SK-N-SH (cell line): Measurements from ENCODE around the gene SKI. TPM values are rescaled to one million over a fixed set of nuclear protein-coding genes. Genes with fewer than 3 reads are reported as not detected.

Source experiments
- CTCF ChIA-PET: fragments of 300-600, 350-600 bp; formaldehyde crosslinking; extraction: SDS; loops from one replicate; lab custom pipeline; 2021; lab: Yijun Ruan, JAX
- POLR2A ChIA-PET: fragments of 350-600 bp; sonication (Branson Sonifier 250); formaldehyde crosslinking; extraction: SDS; loops from one replicate; lab custom pipeline; 2020; ENCODE audit warnings: antibody characterized with exemption, inconsistent platforms; lab: Yijun Ruan, JAX
- DNase-seq: peaks from one replicate; pipeline ENCODE4 v3.0.0; 2012
- H2AFZ ChIP-seq: fragments of 200-600 bp; sonication (generic); 2 replicates; pipeline ENCODE4 v1.8.1; 2016; ENCODE audit warnings: antibody characterized with exemption, mild to moderate bottlenecking, low read depth
- H3F3A ChIP-seq: fragments of 200-600 bp; sonication (generic); replicated peaks from 2 replicates; pipeline ENCODE3; 2016; ENCODE audit warnings: antibody characterized with exemption, mild to moderate bottlenecking; ENCODE audit not compliant: insufficient read depth
- H3K27ac ChIP-seq, 2 experiments: fragments of 200-500 bp in 1 of 2; fragments of 200-600 bp in 1 of 2; sonication (Bioruptor generic) in 1 of 2; sonication (generic), shearing (Covaris generic) in 1 of 2; 2 replicates each; pipeline versions ENCODE4 v1.5.1 to v1.6.1; 2014 to 2016; ENCODE audit warnings: low read depth in 2 of 2, inconsistent platforms in 1 of 2, low read length in 1 of 2, mild to moderate bottlenecking in 1 of 2, mixed read lengths in 1 of 2
- H3K27me3 ChIP-seq: fragments of 200-600 bp; sonication (generic), shearing (Covaris generic); 2 replicates; pipeline ENCODE4 v1.6.1; 2016; ENCODE audit warnings: mixed run types; ENCODE audit not compliant: insufficient read depth
- H3K36me3 ChIP-seq, 2 experiments: fragments of 200-500 bp in 1 of 2; fragments of 200-600 bp in 1 of 2; sonication (Bioruptor generic) in 1 of 2; sonication (generic) in 1 of 2; replicated peaks in 1 of 2; 2 replicates each; pipeline versions ENCODE3 to v1.5.1; 2014 to 2016; ENCODE audit warnings: low read length in 1 of 2, mild to moderate bottlenecking in 1 of 2; ENCODE audit not compliant: insufficient read depth in 2 of 2, control insufficient read depth in 1 of 2
- H3K4me1 ChIP-seq, 2 experiments: fragments of 200-500 bp in 1 of 2; fragments of 200-600 bp in 1 of 2; sonication (Bioruptor generic) in 1 of 2; sonication (generic), shearing (Covaris generic) in 1 of 2; 2 replicates each; pipeline versions ENCODE4 v1.5.1 to v1.6.1; 2014 to 2016; ENCODE audit warnings: low read depth in 1 of 2, low read length in 1 of 2, mixed run types in 1 of 2; ENCODE audit not compliant: insufficient read depth in 2 of 2, control insufficient read depth in 1 of 2
- H3K4me2 ChIP-seq: fragments of 200-600 bp; sonication (generic), shearing (Covaris generic); 2 replicates; pipeline ENCODE4 v1.6.1; 2017; ENCODE audit warnings: mixed run types
- H3K4me3 ChIP-seq, 2 experiments: fragments of 200-500 bp in 1 of 2; fragments of 200-600 bp in 1 of 2; sonication (Bioruptor generic) in 1 of 2; sonication (generic), shearing (Covaris generic) in 1 of 2; 2 replicates each; pipeline versions ENCODE4 v1.5.1 to v1.8.1; 2014 to 2016; ENCODE audit warnings: low read depth in 2 of 2, inconsistent platforms in 1 of 2, low read length in 1 of 2, mild to moderate bottlenecking in 1 of 2, mixed read lengths in 1 of 2, moderate library complexity in 1 of 2
- H3K79me2 ChIP-seq: fragments of 200-600 bp; sonication (generic); 2 replicates; pipeline ENCODE4 v1.8.1; 2017; ENCODE audit warnings: mild to moderate bottlenecking; ENCODE audit not compliant: insufficient read depth
- H3K9ac ChIP-seq: fragments of 200-600 bp; sonication (generic); 2 replicates; pipeline ENCODE4 v1.6.1; 2017; ENCODE audit warnings: mixed run types
- H3K9me2 ChIP-seq: fragments of 200-600 bp; sonication (generic); 2 replicates; pipeline ENCODE4 v1.6.1; 2017; ENCODE audit warnings: mixed run types
- H3K9me3 ChIP-seq: fragments of 200-600 bp; sonication (generic); 2 replicates; pipeline ENCODE4 v1.6.1; 2017; ENCODE audit warnings: mixed run types, mild to moderate bottlenecking, moderate library complexity
- H4K20me1 ChIP-seq: fragments of 200-600 bp; sonication (generic); 2 replicates; pipeline ENCODE4 v1.6.1; 2017; ENCODE audit warnings: mild to moderate bottlenecking, mixed run types; ENCODE audit not compliant: insufficient read depth
- CHD2 ChIP-seq: fragments of 150-350 bp; IDR thresholded peaks from 2 replicates; pipeline ENCODE4 v1.6.1; 2018; ENCODE audit warnings: low read length; ENCODE audit not compliant: partially characterized antibody
- FOXJ3 ChIP-seq: sonication (generic); formaldehyde crosslinking; IDR thresholded peaks from 2 replicates; pipeline ENCODE4 v1.5.1; 2020; ENCODE audit warnings: mild to moderate bottlenecking, missing genetic modification reagents
- IRF3 ChIP-seq: fragments of 150-350 bp; IDR thresholded peaks from 2 replicates; pipeline ENCODE4 v1.6.1; 2016; ENCODE audit warnings: mild to moderate bottlenecking, low read depth, low read length
- MAX ChIP-seq: IDR thresholded peaks from 2 replicates; pipeline ENCODE4 v1.4.0; 2012; ENCODE audit warnings: low read depth
- MXI1 ChIP-seq: IDR thresholded peaks from 2 replicates; pipeline ENCODE4 v1.6.1; 2012; ENCODE audit warnings: mild to moderate bottlenecking, low read depth, low read length, improper control_type of control experiment
- NFIC ChIP-seq: IDR thresholded peaks from 2 replicates; pipeline ENCODE4 v1.4.0; 2012; ENCODE audit warnings: borderline replicate concordance
- REST ChIP-seq: IDR thresholded peaks from 2 replicates; pipeline ENCODE4 v1.6.1; 2012; ENCODE audit warnings: mild to moderate bottlenecking, low read depth, low read length, moderate library complexity
- RXRA ChIP-seq: IDR thresholded peaks from 2 replicates; pipeline ENCODE4 v1.4.0; 2012; ENCODE audit warnings: low read depth, mild to moderate bottlenecking, borderline replicate concordance
- SIN3A ChIP-seq: IDR thresholded peaks from 2 replicates; pipeline ENCODE4 v1.6.1; 2012; ENCODE audit warnings: low read depth, mild to moderate bottlenecking, low read length, moderate library complexity, borderline replicate concordance
- TEAD4 ChIP-seq: IDR thresholded peaks from 2 replicates; pipeline ENCODE4 v1.4.0; 2012; ENCODE audit warnings: mild to moderate bottlenecking, borderline replicate concordance; ENCODE audit not compliant: insufficient read depth
- YY1 ChIP-seq: IDR thresholded peaks from 2 replicates; pipeline ENCODE4 v1.4.0; 2012; ENCODE audit warnings: low read depth, mild to moderate bottlenecking
- WGBS: methylation state at CpG from one replicate; pipeline ENCODE4 v1.1.6; 2017; ENCODE audit warnings: low lambda C conversion rate; 5-methylcytosine and 5-hydroxymethylcytosine counted together
- polyA plus RNA-seq, 3 experiments: library from polyadenylated mRNA; depleted of rRNA; stranded (reverse); fragments of >200 nt; gene quantifications; 2 replicates each; pipeline ENCODE4 v1.2.3, GENCODE V29; 2012

SKI gene
- polyA plus RNA-seq, 1 of the 3 experiments (the other 2 are of a cell fraction) = 7.2 TPM

GRCh38 chr1:2288311-2288710, 60.2 kb downstream of the SKI start:
- Histone ChIP-seq H3K79me2 (peaks cover 95% of the 10 kb centered on the region), H3F3A (no peaks in the 10 kb centered on the region), H2AFZ (no peak overlapping the region), H3K9me2 (no peaks in the 10 kb centered on the region), H3K4me1 (peaks cover 0 to 49% of the 10 kb centered on the region in 2 experiments; a peak in 2 of 4 replicates), H3K9me3 (no peaks in the 10 kb centered on the region), H3K4me2 (no peak overlapping the region), H3K36me3 (no peaks in the 10 kb centered on the region), H3K27ac (no peak overlapping the region; a peak in 1 of 4 replicates), H3K27me3 (no peaks in the 10 kb centered on the region), H4K20me1 (peaks cover 94% of the 10 kb centered on the region), H3K4me3 (no peak overlapping the region), H3K9ac (no peak overlapping the region)
- TF ChIP-seq YY1 (no peak), FOXJ3 (CRISPR knock-in tag) (no peak), TEAD4 (no peak), IRF3 (no peak), CHD2 (no peak), REST (no peak), MAX (no peak), MXI1 (no peak), SIN3A (no peak), NFIC (no peak), RXRA (no peak)
- ChIA-PET POLR2A (interaction anchor here (1.6 kb wide), 1 partner anchor 18 kb away, joined by 3 read pairs; no protein-coding TSS in a partner anchor), CTCF (interaction anchor here (1.1 kb wide), 1 partner anchor 11 kb away, joined by 3 read pairs; no protein-coding TSS in a partner anchor)
- no peak for DNase-seq
- WGBS = 95% methylated on average over 10 of the region's 10 CpGs
